Duodenal mucosa (tissue), 2 donors: Measurements from ENCODE around the gene AASDHPPT.

ENCODE experiments used
- H3K27ac ChIP-seq: one replicate; pipeline ENCODE4 v1.7.0; 2013; ENCODE audit warnings: low read depth, low read length
- H3K27me3 ChIP-seq, 2 donors: one replicate each; pipeline ENCODE4 v1.7.0; 2013; ENCODE audit warnings: low read length in 2 of 2, control low read depth in 1 of 2; ENCODE audit not compliant: insufficient read depth in 2 of 2, control insufficient read depth in 1 of 2
- H3K36me3 ChIP-seq, 2 donors: one replicate each; pipeline ENCODE4 v1.7.0; 2013; ENCODE audit warnings: low read length in 2 of 2, control low read depth in 1 of 2; ENCODE audit not compliant: insufficient read depth in 2 of 2, control insufficient read depth in 1 of 2
- H3K4me1 ChIP-seq, 2 donors: one replicate each; pipeline ENCODE4 v1.7.0; 2013; ENCODE audit warnings: low read length in 2 of 2, control low read depth in 1 of 2; ENCODE audit not compliant: insufficient read depth in 2 of 2, control insufficient read depth in 1 of 2
- H3K4me3 ChIP-seq, 2 donors: one replicate each; pipeline ENCODE4 v1.7.0; 2013; ENCODE audit warnings: low read length in 2 of 2, low read depth in 1 of 2
- H3K9ac ChIP-seq, 2 donors: one replicate each; pipeline ENCODE4 v1.7.0; 2013; ENCODE audit warnings: low read length in 2 of 2, low read depth in 1 of 2
- H3K9me3 ChIP-seq, 2 donors: one replicate each; pipeline ENCODE4 v1.7.0; 2013; ENCODE audit warnings: low read length in 2 of 2, control low read depth in 1 of 2; ENCODE audit not compliant: control insufficient read depth in 1 of 2

Gene AASDHPPT

DNA sequence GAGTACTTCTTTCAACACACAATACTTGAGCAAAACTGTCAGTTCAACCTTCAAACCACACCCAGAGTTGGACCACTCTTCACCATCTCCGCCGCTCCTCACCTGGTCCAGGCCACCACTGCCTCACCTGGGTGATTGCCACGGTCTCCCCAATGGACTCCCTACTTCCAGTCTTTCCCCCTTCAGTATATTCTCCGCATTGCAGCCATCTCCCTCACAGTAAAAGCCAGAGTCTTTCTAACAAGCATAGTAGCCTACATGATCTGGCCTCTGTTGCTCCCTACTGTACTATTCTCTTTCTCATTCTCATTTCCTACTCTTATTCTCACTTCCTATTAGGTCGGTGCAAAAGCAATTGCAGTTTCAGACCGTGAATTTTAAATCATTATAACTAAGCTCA is 28.5 kb downstream of the AASDHPPT start:
- H3K4me3 ChIP-seq = no peak overlapping the region
- no peaks in the 10 kb centered on the region for H3K9me3 ChIP-seq
- no peak overlapping the region for H3K27ac ChIP-seq
- no peak overlapping the region for H3K9ac ChIP-seq
- no peaks in the 10 kb centered on the region for H3K36me3 ChIP-seq
- H3K27me3 ChIP-seq = no peaks in the 10 kb centered on the region
- H3K4me1 ChIP-seq = no peaks in the 10 kb centered on the region

- H3K36me3 ChIP-seq = no peaks in the 10 kb centered on the region
- H3K4me3 ChIP-seq = no peak overlapping the region
- H3K9me3 ChIP-seq = no peaks in the 10 kb centered on the region
- no peaks in the 10 kb centered on the region for H3K27me3 ChIP-seq
- no peak overlapping the region for H3K27ac ChIP-seq
- H3K4me1 ChIP-seq = no peaks in the 10 kb centered on the region
- no peak overlapping the region for H3K9ac ChIP-seq
Measured at GRCh38 chr11:106121570-106122320, 44.3 kb downstream of the AASDHPPT start.

- peaks cover 0 to 3% of the 10 kb centered on the region in 2 donors for H3K27me3 ChIP-seq
- no peak overlapping the region for H3K4me3 ChIP-seq
- H3K36me3 ChIP-seq = no peaks in the 10 kb centered on the region
- H3K27ac ChIP-seq = no peak overlapping the region
- no peak overlapping the region for H3K9ac ChIP-seq
- H3K9me3 ChIP-seq = no peaks in the 10 kb centered on the region
- no peaks in the 10 kb centered on the region for H3K4me1 ChIP-seq
Measured at GRCh38 chr11:106127604-106128003, 50.1 kb downstream of the AASDHPPT start.

GRCh38 chr11:106128740-106129139 is 51.3 kb downstream of the AASDHPPT start:
- no peaks in the 10 kb centered on the region for H3K9me3 ChIP-seq
- H3K4me1 ChIP-seq = no peaks in the 10 kb centered on the region
- H3K27me3 ChIP-seq = peaks cover 0 to 3% of the 10 kb centered on the region in 2 donors
- H3K4me3 ChIP-seq = no peak overlapping the region
- no peak overlapping the region for H3K9ac ChIP-seq
- no peaks in the 10 kb centered on the region for H3K36me3 ChIP-seq
- no peak overlapping the region for H3K27ac ChIP-seq

- H3K36me3 ChIP-seq = no peaks in the 10 kb centered on the region
- no peak overlapping the region for H3K4me3 ChIP-seq
- H3K4me1 ChIP-seq = no peaks in the 10 kb centered on the region
- H3K27ac ChIP-seq = no peak overlapping the region
- no peak overlapping the region for H3K9ac ChIP-seq
- H3K9me3 ChIP-seq = no peaks in the 10 kb centered on the region
- peaks cover 3 to 4% of the 10 kb centered on the region in 2 donors for H3K27me3 ChIP-seq
Measured at GRCh38 chr11:106131998-106132397, 54.5 kb downstream of the AASDHPPT start.

DNA sequence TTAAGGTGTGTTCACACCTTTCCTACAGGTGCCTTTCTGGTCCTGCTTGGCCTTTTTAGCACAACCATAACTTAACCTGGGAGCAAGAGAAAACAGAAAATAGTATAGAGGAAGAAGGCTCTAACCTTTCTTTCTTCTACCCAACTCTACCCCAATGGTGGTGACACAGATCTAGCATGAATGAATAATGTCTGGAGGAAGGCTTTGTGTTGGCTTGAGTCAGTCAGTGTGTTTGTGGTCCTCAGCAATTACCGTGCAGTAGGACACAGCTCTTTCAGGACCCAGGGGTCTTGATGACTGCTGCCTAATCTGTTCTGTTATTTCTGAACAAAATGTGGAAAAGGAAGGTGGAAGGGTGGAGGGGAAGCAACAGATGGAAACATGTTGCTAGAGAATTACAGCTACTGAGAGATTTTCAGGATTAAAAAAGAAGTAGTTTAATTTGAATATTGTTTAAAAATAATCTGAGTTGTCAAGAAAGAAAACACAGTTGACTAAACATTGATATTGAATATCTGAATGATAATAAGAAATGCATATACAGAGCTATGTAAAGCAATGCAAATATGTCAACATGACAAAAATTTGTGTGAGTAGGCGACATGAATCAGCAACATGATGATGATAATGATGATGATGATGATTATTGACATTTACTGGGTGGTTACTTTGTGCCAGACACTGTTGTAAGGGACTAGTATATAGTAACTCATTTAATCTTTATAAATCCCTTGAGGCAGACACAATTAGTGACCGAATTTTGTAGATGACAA is 55.3 kb downstream of the AASDHPPT start:
- H3K27me3 ChIP-seq = peaks cover 3 to 4% of the 10 kb centered on the region in 2 donors
- H3K9ac ChIP-seq = no peak overlapping the region
- H3K36me3 ChIP-seq = no peaks in the 10 kb centered on the region
- H3K9me3 ChIP-seq = no peaks in the 10 kb centered on the region
- no peaks in the 10 kb centered on the region for H3K4me1 ChIP-seq
- H3K27ac ChIP-seq = no peak overlapping the region
- no peak overlapping the region for H3K4me3 ChIP-seq

- H3K9me3 ChIP-seq = no peaks in the 10 kb centered on the region
- H3K4me1 ChIP-seq = no peaks in the 10 kb centered on the region
- H3K9ac ChIP-seq = no peak overlapping the region
- H3K27ac ChIP-seq = no peak overlapping the region
- H3K4me3 ChIP-seq = no peak overlapping the region
- peaks cover 3 to 4% of the 10 kb centered on the region in 2 donors for H3K27me3 ChIP-seq
- H3K36me3 ChIP-seq = no peaks in the 10 kb centered on the region
Measured at GRCh38 chr11:106133529-106133928, 56.1 kb downstream of the AASDHPPT start.

GRCh38 chr11:106137061-106137460 is 59.6 kb downstream of the AASDHPPT start:
- Histone ChIP-seq H3K4me3 (no peak overlapping the region), H3K27me3 (peaks cover 0 to 4% of the 10 kb centered on the region in 2 donors), H3K36me3 (no peaks in the 10 kb centered on the region), H3K9ac (no peak overlapping the region), H3K27ac (no peak overlapping the region), H3K4me1 (no peaks in the 10 kb centered on the region), H3K9me3 (no peaks in the 10 kb centered on the region)

GRCh38 chr11:106137758-106138157 is 60.3 kb downstream of the AASDHPPT start:
- no peaks in the 10 kb centered on the region for H3K36me3 ChIP-seq
- H3K27ac ChIP-seq = no peak overlapping the region
- no peaks in the 10 kb centered on the region for H3K4me1 ChIP-seq
- no peak overlapping the region for H3K9ac ChIP-seq
- no peak overlapping the region for H3K4me3 ChIP-seq
- H3K9me3 ChIP-seq = no peaks in the 10 kb centered on the region
- peaks cover 0 to 4% of the 10 kb centered on the region in 2 donors for H3K27me3 ChIP-seq
